VCaP (cell line): ENCODE results near the gene SSC4D.
"Not testable (repeated sequence)": the region's sequence is repeated elsewhere in the genome, so short reads cannot be mapped to it uniquely, and the experiment has no call there.

Experiments used
- H3K27ac ChIP-seq: fragments of 450-650 bp; 2 replicates; pipeline ENCODE4 v1.5.1; 2017
- TF ChIP-seq, protein P1 (sequence below): fragments of 450-650 bp; conservative IDR thresholded peaks from 2 replicates; pipeline ENCODE4 v1.5.1; 2017; ENCODE audit warnings: mild to moderate bottlenecking, moderate library complexity

SSC4D gene

GRCh38 chr7:76403780-76404494, 5.6 kb downstream of the SSC4D start:
- H3K27ac ChIP-seq: no peak overlapping the region
- TF ChIP-seq, protein P1, sequence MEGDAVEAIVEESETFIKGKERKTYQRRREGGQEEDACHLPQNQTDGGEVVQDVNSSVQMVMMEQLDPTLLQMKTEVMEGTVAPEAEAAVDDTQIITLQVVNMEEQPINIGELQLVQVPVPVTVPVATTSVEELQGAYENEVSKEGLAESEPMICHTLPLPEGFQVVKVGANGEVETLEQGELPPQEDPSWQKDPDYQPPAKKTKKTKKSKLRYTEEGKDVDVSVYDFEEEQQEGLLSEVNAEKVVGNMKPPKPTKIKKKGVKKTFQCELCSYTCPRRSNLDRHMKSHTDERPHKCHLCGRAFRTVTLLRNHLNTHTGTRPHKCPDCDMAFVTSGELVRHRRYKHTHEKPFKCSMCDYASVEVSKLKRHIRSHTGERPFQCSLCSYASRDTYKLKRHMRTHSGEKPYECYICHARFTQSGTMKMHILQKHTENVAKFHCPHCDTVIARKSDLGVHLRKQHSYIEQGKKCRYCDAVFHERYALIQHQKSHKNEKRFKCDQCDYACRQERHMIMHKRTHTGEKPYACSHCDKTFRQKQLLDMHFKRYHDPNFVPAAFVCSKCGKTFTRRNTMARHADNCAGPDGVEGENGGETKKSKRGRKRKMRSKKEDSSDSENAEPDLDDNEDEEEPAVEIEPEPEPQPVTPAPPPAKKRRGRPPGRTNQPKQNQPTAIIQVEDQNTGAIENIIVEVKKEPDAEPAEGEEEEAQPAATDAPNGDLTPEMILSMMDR: no peak

DNA sequence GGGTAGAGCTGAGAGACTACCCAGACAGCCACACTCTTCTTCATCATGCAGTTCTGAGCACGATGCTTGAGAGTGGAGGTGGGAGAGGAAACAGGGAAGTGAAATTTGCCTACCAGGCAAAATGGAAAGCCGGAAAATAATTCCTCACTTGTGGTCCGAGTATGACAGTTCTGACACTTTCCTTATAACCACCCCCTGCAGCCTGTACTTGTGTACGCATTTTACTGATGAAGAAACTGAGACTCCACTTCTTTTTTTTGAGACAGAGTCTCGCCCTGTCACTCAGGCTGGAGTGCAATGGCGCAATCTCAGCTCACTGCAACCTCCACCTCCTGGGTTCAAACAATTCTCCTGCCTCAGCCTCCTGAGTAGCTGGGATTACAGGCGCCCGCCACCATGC, 6.4 kb downstream of the SSC4D start:
- not testable (repeated sequence) for H3K27ac ChIP-seq

DNA sequence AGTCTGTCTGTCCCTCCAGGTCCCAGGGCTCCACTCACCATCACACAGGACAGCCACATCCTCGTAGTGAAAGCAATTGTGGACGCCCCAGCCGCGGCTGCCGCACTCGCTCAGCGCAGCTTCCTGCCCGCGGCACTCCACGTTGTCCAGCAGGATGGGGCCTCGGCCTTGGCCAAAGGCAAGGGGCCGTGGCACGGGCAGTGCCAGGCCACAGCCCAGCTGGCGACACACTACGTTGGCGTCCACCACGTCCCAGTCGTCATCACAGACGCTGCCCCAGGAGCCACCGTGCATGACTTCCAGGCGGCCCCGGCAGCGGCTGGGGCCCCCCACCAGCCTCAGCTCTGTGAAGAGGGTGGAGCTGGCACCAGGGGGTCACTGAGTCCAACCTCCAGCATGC, 9.2 kb downstream of the SSC4D start:
- H3K27ac ChIP-seq: no peak overlapping the region
- TF ChIP-seq, protein P1: no peak

- no peak overlapping the region for H3K27ac ChIP-seq
- TF ChIP-seq, protein P1: no peak
Observed at GRCh38 chr7:76397409-76398183, 11.9 kb downstream of the SSC4D start.

GRCh38 chr7:76396864-76397263, 12.6 kb downstream of the SSC4D start:
- TF ChIP-seq, protein P1: no peak
- H3K27ac ChIP-seq: no peak overlapping the region

- H3K27ac ChIP-seq: no peak overlapping the region
- TF ChIP-seq, protein P1: no peak
Observed at GRCh38 chr7:76395965-76396726, 13.4 kb downstream of the SSC4D start.

DNA sequence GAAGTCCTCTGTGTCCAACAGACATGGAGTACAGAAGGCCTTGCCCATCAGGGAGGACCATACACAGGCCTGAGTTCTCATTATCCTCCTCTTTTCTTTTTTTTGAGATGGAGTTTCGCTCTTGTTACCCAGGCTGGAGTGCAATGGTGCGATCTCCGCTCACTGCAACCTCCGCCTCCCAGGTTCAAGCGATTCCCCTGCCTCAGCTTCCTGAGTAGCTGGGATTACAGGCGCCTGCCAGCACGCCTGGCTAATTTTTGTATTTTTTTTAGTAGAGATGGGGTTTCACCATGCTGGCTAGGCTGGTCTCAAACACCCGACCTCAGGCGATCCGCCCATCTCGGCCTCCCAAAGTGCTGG, 13.9 kb downstream of the SSC4D start:
- H3K27ac ChIP-seq: not testable (repeated sequence)

DNA sequence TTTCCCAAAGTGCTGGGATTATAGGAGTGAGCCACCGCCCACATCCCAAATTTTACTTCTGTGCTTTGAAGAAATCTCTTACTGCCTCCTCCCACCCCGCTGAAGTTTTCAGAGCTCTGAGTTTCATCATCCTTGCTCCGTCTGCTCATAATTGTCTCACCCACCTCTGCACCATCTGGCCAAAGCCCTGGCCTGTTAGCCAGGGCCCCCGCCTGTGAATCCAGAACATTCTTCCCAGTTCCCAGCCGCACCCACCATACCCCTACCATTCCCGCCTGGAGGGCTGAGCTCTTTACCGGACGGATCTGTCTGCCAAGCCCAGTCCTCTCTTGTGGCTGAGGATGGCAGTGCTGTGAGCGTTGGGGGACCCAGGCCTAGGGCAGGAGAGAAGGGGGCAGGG, 14.5 kb downstream of the SSC4D start:
- H3K27ac ChIP-seq: no peak overlapping the region
- TF ChIP-seq, protein P1: no peak
